Left renal pelvis (tissue), 4 donors: Measurements from ENCODE around the gene ABCA8. TPM values are rescaled to one million over a fixed set of nuclear protein-coding genes. Genes with fewer than 3 reads are reported as not detected.

Experiments used
- DNase-seq, 4 donors: peaks; one replicate each; pipeline ENCODE4 v3.0.0-alpha.2; 2013; ENCODE audit warnings: low read depth in 4 of 4, low spot score in 3 of 4
- polyA plus RNA-seq, 4 donors: library from polyadenylated mRNA; unstranded; fragments of 120-200 nt; gene quantifications; one replicate each; pipeline ENCODE4 v1.2.1, GENCODE V29; 2013; ENCODE audit not compliant: insufficient read length in 4 of 4

ABCA8 gene
- polyA plus RNA-seq, 4 donors, result 1.2 to 8.8 (median 3.1) TPM

DNA sequence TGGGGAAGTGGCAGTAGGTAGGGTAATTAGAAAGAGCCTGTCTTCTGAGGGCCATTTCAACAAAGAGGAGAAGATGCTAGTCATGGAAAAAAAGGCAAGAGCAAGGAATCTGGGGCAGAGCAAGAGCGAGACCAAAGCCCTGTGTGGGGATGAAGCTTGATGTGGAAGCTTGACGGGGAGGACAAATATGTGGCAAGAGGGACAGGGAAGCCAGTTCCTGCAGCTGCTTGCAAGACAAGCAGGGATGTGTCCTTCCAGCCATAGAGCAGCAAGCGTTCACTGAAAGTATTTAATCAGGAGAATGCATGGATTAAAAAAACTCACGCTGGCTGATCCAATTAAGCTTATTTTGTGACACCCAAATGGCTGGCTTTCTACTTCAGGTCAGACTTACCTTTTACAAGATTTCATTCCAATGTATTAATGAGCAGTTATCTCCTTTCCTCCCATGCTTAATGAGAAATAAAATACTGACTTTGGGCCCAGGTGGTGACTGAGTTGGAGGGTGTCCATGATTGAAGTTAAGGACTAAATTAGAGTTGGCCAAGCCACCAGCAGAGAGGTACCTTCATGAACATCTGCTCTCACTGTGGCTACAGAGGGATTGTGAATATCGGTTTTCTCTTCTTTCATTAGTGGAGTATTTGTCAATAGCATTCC is 76.8 kb downstream of the ABCA8 start:
- DNase-seq, result no peak

DNA sequence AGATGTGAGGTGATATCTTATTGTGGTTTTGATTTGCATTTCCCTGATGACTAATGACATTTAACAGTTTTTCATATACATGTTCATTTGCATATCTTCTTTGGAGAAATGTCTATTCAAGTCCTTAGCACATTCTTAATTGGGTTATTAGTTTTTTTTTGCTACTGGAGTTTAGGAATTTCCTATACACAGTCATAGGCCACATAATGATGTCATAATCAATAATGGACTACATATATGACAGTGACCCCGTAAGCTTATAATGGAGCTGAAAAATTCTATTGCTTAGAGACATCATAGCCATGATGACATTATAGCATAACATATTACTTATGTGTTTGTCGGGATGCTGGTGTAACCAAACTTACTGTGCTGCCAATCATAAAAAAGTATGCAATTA is 83.7 kb downstream of the ABCA8 start:
- no peak for DNase-seq

DNA sequence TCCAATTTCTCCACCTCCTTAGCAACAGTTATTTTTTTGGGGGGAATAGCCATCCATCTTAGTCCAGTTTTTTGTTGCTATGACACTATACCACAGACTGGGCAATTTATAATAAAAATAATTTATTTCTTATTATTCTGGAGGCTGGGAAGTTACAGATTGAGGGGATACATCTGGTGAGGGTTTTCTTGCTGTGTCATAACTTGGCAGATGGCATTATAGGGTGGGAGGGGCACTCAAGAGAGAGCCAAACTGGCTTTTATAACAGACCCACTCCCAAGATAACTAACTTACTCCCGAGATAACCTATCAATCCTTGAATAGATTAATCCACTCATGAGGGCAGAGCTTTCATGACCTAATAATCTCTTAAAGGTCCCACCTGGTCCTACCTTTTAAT is 84.2 kb downstream of the ABCA8 start:
- DNase-seq, result no peak

DNA sequence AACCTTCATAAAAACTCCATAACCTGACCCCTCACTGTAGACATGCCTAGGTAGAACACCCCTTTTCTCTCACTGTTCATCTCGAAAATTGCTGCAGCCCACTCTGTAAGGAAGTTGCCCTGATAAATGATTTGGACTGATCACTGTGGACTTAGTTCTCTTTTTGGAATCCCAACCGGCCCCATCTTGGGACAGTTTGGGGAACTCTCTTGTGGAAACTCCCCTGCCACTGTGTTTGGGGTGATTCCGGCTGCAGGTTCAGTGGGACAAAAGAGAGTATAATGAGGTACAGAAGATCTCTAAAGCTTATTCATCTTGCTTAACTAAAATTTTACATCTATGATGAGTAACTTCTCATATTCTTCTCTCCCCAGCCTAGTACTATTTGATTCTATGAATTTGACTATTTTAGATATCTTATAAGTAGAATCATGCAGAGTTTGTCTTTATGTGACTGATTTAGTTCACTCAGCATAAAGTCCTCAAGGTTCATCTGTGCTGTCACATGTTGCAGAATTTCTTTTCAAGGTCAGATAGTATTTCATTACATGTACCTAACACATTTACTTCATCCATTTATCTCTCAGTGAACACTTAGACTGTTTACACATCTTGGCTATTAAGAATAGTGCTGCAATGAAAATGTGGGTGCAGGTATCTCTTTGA is 84.9 kb downstream of the ABCA8 start:
- no peak for DNase-seq

DNA sequence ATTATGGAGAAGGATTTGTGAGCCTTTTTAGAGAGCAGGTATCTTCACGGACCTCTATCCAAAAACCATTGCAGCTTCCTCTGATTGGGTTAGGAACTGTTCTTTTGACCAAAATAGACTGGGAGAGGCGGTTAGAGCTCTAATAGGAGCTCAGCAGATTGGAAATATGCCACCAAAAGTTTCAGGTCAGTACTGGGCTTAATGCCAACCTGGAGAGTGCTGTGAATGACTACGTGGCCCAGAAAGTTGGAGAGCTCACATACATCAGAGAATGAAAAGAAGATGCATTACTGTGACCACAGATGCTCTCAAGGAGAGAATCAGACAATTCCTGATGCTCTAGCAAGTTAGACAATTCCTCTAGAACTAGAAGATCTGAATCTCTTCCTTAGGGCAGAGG is 86.5 kb downstream of the ABCA8 start:
- DNase-seq, result no peak

DNA sequence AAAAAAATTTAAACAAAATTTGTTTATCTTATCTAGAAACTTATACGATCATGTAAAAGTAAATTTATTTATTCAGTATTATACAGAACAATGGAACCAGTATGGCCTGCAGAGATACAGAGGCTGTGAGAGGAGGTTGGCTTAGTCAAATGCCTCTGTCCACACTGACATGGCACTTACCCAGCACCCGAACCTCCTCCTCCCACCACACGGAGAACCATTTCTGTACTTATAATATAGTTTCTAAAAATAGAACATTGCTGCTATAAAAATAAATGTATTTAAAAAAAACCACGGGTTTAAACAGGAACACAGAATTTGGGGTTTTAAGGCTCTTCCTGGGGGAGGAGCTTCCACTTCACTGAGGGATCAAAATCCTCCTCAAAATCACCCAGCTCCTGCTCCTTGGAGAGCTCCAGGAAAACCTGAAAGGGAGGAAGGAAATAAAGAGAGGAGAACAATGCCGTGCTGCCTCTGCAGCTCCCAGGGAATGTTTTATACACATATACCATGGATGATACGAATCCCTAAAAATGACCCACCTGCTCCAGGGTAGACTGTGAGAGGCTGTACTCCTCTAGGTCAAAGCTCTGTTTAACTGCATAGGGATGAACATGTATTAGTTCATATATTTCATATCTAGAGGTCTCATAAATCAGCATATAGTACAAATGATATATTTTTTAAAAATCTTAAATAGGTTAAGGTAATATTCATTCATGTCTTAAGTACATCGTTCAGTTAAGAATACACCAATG is 87.3 kb downstream of the ABCA8 start:
- no peak for DNase-seq

DNA sequence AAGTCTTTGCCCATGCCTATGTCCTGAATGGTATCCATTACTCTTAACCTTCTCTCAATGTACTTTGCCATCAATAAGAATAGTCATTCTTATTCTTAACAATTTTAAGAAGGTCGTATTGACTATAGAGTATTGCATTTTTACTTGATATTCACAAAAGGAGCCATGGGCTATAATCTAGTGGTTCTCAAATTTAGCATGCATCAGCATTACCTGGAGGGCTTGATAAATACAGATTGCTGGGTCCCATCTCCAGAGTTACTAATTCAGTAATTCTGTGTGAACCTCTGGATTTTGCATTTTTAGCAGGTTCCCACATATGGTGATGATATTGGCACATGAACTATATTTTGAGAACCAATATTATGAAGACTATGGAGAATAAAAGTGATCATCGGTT is 89.6 kb downstream of the ABCA8 start:
- DNase-seq, result no peak

DNA sequence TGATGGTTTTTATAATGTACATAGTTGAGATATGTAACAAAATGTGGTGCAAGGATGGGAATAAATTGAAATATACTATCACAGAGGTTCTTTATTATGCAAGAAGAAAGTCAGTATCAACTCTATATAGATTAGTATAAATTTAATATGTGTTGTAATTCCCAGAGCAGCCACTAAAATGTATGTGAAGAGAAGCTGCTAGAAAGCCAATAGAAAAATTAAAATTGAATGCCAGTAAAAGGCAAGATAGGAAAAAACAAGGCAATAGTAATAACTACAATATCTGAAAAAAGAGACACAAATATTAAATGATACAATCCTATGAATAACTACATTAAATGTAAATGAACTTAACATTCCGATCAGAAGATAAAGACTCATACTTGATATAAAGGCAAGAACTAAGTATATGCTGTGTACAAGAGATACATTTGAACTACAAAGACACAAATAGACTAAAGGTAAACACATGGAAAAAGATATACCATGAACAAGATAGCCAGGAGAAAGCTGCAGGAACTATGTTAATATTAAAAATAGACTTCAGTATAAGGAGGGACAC is 92.0 kb downstream of the ABCA8 start:
- DNase-seq, result no peak

DNA sequence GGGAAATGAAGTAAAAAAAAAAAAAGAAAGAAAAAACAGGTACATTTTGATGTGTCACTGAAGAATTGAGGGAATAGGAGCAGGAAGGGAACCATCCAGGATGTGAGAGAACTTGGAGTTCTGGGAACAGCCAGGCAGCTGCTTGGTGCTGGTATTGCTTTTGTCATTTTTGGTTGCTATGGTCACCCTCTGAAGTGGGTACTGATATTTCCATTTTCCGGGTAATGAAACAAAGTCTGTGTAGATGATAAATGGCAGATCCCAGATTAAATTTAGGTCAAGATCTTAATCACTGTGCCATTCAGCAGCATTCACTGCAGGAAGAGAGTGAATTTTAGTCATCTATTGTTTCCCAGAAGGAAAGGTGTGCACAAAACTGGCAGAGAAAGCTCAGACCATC is 93.6 kb downstream of the ABCA8 start:
- DNase-seq, result no peak

DNA sequence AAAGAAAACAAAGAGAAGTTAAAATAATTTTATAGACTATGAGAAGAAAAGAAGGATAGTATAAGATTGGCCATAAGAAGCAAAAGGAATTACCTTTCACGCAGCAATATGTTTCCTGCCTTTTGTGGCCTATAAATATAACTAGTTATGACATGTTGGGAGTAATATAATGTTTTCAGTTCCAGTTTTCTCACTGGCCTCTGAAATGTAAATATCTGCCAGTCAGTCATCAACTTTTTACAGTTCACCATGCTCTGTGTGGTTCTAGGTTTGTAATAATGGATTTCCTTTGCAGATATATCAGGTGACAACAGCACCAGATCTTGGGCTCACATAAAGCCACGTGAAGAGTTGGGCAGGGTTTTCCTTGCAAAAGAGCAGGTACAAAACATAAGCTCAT is 94.3 kb downstream of the ABCA8 start:
- DNase-seq, result no peak

DNA sequence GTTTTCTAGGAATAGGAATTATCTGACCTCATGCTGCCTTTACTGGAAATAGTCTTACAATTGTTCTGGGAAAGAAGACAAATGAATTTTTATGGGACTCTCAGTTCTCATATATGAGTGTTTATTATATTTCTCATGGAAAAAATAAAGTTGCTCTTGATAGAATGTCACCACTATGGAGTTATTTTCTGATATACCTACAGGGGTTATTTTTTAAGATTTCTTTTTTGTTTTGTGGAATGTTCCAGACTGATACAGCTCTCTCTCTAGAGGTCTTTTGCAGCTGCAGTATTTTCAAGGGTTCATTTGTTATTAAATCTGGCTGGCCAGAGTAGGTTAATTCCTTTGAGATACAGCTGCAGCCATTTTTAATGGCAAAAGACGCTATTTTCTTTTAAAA is 100.7 kb downstream of the ABCA8 start:
- no peak for DNase-seq

DNA sequence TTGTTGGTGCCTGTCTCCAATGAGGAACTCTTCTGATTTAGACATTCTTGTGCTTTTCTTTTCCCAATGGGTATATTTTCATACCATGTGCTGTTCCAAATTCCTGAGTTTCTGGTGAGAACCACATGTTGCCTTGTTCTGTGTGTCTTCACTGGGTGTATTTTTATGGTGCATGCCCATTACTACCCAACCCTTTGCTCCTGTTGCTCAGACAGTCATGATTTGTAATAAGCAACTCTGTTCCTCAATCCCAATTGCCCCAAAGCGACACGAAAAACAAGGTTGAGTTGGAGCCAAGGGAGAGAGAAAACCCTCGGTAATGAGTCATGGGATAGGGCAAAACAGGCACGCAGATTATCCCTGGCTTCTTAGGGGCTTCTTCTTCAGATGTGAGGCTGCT is 101.8 kb downstream of the ABCA8 start:
- no peak for DNase-seq

DNA sequence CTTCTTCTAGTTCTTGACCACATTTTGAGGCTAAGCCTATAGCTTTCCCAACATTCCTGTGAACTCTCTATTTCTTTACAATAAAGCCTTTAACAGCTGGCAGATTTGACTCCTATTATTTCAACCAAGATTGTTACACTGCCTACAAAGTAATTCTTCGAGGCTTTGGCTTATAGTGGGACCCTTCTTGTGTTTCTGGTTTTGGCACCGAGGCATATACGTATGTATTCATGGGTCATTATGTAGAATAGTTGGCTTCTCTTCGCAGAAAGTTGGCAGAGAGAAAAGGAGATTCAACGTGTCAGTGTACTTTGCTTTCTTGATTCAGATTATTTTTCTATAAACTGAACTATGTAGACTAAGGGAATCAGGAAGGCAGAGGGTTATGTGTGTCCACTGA is 102.2 kb downstream of the ABCA8 start:
- DNase-seq, result no peak

DNA sequence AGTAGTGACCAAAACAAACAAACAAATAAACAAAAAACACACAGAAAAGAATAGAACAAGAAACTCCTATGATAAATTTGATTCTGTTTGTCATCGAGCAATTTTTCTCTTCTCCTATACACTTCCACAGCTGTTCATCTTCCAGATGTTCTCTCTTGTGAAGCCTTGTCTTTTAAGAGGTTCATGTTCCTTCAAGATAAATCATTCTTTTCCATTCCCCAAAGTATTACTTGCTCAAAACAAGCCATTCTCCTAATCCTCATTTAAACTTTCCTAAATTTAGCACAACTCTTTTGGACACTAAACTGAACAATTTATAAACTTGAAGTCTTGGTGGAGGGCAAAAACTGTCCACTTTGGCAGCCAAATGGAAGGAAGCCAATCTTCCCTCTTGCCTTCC is 103.3 kb downstream of the ABCA8 start:
- no peak for DNase-seq

DNA sequence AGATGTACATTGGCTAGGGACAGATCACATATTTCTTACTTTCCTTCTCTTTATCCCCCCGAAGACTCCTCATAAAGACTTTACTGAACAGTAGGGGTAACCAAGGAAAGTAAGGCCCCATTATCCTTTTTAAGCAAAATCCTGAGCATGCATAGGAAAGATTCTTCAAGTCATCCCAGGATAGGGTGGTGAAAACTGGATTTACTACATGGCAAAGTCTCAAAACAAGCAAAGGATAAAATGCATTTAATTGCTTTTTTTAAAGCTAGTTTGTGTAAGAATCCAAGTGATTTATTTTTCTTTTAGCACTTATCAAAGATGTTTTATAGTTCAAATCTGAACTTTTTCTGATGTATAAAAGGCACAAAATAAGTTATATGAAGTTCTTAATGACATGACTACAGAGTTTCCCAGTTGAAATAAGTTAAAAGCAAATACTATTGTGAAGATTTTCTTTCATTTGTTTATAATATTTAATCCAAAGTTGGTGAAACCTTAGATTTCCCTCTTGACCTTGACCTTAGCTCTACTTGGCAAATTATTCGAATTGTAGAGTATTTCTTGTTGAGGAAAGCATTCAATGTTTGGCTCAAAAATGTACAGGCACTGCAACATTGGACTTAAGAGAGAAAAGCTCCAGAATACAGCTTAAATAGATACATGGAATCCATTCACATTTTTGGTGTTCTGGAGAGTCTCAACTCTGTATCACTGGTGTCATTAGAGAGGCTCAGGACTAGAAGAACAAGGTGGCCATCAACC is 104.3 kb downstream of the ABCA8 start:
- peak in 2 of 4 donors; percentile 17 to 43 for DNase-seq

DNA sequence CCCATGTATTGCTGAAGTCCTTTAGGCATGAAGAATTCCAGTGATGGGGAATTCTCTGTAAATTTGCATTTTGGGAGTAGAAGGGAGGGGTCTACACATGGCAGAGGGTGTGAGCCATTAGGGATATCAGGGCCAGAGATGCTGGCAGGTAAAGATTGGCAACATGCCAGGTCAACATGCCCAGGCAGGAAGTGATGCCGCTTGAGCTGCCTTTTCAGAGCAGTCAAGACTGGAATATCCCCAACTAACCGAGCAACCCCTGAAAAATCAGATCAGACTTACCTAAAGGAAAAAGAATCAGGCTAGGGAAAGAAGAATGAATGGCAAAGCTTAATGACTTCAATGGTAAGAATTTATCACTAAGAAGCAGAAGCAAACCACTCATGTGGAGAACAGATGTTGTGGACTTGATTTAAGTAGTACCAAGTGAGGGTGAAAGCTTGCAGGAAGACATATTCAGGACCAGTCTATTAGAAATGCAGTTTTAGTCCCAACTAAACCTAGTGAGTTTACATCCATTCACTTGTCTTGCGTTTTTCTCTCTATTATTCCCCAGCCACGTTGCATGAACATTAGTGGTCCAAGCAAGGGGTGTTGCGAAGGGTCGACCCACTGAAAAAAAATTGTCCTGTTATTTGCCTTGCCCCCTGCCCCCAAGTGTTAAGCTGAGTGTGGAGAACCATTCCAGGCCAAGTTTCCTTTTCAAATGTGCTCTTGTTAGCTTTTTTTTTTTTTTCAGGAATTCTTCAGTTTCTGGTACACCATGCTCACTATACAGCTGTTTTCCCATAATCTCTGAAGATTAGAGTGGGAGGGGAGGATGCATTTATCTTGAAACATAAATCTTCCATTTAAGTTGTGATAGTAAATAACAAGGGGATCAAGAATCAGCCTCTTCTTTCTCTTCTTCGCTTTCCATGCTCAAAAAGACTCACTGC is 105.2 kb downstream of the ABCA8 start:
- DNase-seq, result no peak

DNA sequence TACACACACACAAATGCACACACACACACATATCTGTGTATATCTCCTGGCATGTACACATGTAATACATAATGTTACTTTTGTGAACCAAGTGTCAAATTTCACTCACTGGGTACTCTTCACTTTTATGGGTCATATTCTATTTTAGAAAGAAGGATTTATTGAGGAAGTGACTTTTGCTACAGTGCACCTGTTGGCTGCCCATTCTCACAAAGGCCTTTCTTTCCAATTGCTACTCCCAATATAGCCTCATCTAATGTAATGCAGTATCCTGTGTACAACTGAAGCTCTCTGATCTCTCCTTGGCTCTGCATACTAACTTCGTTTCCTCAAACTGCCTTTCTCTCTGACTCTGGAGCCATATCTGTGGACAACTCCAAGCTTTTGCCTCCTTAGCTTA is 107.5 kb downstream of the ABCA8 start:
- DNase-seq, result no peak

DNA sequence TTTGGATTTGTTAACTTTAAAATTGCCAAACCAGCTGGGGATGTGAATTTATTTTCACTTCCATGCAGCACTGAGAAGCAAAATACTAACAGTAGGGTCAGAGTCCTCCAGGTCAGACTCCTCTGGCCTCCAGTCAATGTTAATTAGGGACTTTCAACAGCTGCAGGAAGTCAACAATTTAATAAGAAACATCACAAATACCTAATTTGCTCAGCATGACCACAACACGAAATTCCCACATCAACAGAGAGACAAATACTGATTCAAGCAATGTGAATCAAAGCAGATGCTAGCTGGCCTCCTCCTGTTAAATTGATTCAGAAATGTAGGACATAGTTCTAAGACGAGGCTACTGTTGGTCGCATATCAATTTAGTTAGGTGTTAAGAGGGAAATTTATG is 111.7 kb downstream of the ABCA8 start:
- DNase-seq, result no peak

DNA sequence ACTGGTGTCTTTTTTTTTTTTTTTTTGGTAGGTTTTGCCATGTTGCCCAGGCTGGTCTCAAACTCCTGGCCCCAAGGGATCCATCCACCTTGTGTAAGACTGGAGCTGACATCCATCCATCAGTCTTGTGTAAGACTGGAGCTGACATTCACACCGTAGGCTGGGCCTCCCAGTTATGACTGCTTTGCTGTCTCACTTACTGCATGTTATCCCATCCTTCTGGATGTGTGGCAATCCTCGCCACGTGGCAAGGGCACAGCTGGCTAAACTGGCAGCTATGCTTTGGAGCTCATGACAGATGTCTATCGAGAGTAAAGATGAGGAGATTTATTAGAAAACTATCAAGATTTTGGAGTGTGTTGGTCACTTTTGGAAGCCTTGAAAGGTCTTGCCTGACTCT is 115.1 kb downstream of the ABCA8 start:
- DNase-seq, result no peak

DNA sequence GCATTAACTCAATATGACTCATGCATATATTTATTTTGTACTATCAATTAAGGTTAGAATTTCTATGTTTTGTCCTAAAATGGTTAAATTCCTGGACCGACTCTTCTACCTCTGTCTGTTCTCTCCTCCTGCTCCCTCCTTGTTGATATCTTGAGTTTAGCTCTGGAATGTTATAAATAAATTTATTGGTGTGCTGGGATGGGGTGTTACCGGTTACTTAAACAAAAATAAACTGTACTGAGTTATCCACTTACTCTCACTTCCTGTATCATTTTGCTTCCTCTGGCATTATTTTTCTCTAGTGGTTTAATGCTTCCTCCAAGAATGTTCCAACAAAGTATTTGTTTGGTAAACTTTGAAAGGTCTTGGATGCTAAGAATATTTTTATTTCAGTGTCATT is 120.1 kb downstream of the ABCA8 start:
- no peak for DNase-seq
